ENCODE measurements around the gene POLRMT.
A peak's percentile ranks its signal among the peaks of the same experiment; 100 is the strongest.
"Not testable (repeated sequence)": the region's sequence is repeated elsewhere in the genome, so short reads cannot be mapped to it uniquely, and the experiment has no call there.

The POLRMT gene

GRCh38 chr19:647566-648284, 14.4 kb upstream of the POLRMT start:
- DNase-seq, result no peak

GRCh38 chr19:646779-647565, 13.6 kb upstream of the POLRMT start:
- DNase-seq, result no peak

- no peak for DNase-seq
Measured at GRCh38 chr19:645912-646778, 12.8 kb upstream of the POLRMT start.

- DNase-seq, result no peak
Measured at GRCh38 chr19:644789-645188, 11.5 kb upstream of the POLRMT start.

- DNase-seq, result no peak
Measured at GRCh38 chr19:644363-644762, 11.0 kb upstream of the POLRMT start.

GRCh38 chr19:643736-644135, 10.4 kb upstream of the POLRMT start:
- no peak for DNase-seq

- no peak for DNase-seq
Measured at GRCh38 chr19:642767-643727, 9.7 kb upstream of the POLRMT start.

- DNase-seq, result no peak
Measured at GRCh38 chr19:641702-642101, 8.4 kb upstream of the POLRMT start.

GRCh38 chr19:640606-641189, 7.4 kb upstream of the POLRMT start:
- DNase-seq, result no peak

GRCh38 chr19:640161-640558, 6.8 kb upstream of the POLRMT start:
- no peak for DNase-seq

- peak; percentile 86 to 94 for DNase-seq
Measured at GRCh38 chr19:639253-640160, 6.2 kb upstream of the POLRMT start, which contains the start of gene FGF22. FGF22 (plus strand) TSS chr19:639879; CDS start chr19:639926, 47 bp downstream.

- DNase-seq, result no peak
Measured at GRCh38 chr19:638906-639252, 5.5 kb upstream of the POLRMT start.

GRCh38 chr19:634975-635652, 1.8 kb upstream of the POLRMT start:
- no peak for DNase-seq

- no peak for DNase-seq
Measured at GRCh38 chr19:633786-634639, 676 bp upstream of the POLRMT start.

- DNase-seq, result peak; percentile 58 to 74
Measured at GRCh38 chr19:632579-633067, 714 bp downstream of the POLRMT start.

GRCh38 chr19:629961-630714, 3.2 kb downstream of the POLRMT start:
- DNase-seq, result no peak

- DNase-seq, result not testable (repeated sequence)
Measured at GRCh38 chr19:629515-629914, 3.8 kb downstream of the POLRMT start.

GRCh38 chr19:628168-628567, 5.2 kb downstream of the POLRMT start:
- DNase-seq, result no peak

All from inflammatory macrophage (primary cell).